Right cardiac atrium (tissue), 5 donors: ENCODE results near the gene TRIM65. TPM values are rescaled to one million over a fixed set of nuclear protein-coding genes. Genes with fewer than 3 reads are reported as not detected.
"Not testable (repeated sequence)": the region's sequence is repeated elsewhere in the genome, so short reads cannot be mapped to it uniquely, and the experiment has no call there.

Experiments used
- ATAC-seq, 2 donors: fragments of 200-7000 bp; cut with Tn5 transposase; one replicate each; pipeline versions ENCODE4 v1.8.0 to v1.9.1; 2020; ENCODE audit warnings: moderate library complexity in 2 of 2, mild to moderate bottlenecking in 1 of 2
- DNase-seq, 3 donors: peaks; one replicate each; pipeline ENCODE4 v3.0.0-alpha.2; 2020
- H3K27ac ChIP-seq: one replicate; pipeline ENCODE4 v1.5.1; 2013; ENCODE audit warnings: mild to moderate bottlenecking, low read length, control low read depth, moderate library complexity
- H3K27me3 ChIP-seq: one replicate; pipeline ENCODE4 v1.6.1; 2013; ENCODE audit not compliant: control insufficient read depth, insufficient read depth
- H3K4me1 ChIP-seq: one replicate; pipeline ENCODE4 v1.6.1; 2013; ENCODE audit warnings: low read length; ENCODE audit not compliant: control insufficient read depth, insufficient read depth
- H3K4me3 ChIP-seq: one replicate; pipeline ENCODE4 v1.5.1; 2013; ENCODE audit warnings: low read length, control low read depth
- H3K9me3 ChIP-seq: one replicate; pipeline ENCODE4 v1.6.1; 2013; ENCODE audit warnings: low read length; ENCODE audit not compliant: control insufficient read depth
- WGBS: extraction: QIAGEN DNeasy Blood & Tissue Kit; methylation state at CpG from one replicate; pipeline ENCODE4 v1.1.7; 2013; 5-methylcytosine and 5-hydroxymethylcytosine counted together
- intact Hi-C, 4 donors: fragments of 100-400 bp; cut with DNase I; formaldehyde crosslinking; loops; one replicate each; pipeline versions ENCODE4 v1.11.0 to v1.14.0; 2022 to 2023
- polyA plus RNA-seq: library from polyadenylated mRNA; stranded (reverse); fragments of 200-250 nt; gene quantifications from one replicate; pipeline ENCODE4 v1.2.3, GENCODE V29; 2013
- total RNA-seq, 4 donors: library from RNA; stranded (reverse); fragmentation: NEBNext Ultra II Directional; extraction: Animal tissue kit (Norgen Biotek cat#: 25700); gene quantifications; one replicate each; pipeline ENCODE4 v1.2.1, GENCODE V29; 2021
- donor health status: healthy with polysubstance abuse.
- donor health status: DM: no; HTN: yes; CAD: no.
- donor health status: DM: no; HTN: no; CAD: no.
- donor health status: DM: no; HTN: yes; CAD: no; lungs with severe emphysema.
- donor health status: DM: yes; HTN: yes; CAD: no.

The TRIM65 gene
- total and polyA plus RNA-seq, 5 donors, result 5.7 to 10.7 (median 7.9) TPM

DNA sequence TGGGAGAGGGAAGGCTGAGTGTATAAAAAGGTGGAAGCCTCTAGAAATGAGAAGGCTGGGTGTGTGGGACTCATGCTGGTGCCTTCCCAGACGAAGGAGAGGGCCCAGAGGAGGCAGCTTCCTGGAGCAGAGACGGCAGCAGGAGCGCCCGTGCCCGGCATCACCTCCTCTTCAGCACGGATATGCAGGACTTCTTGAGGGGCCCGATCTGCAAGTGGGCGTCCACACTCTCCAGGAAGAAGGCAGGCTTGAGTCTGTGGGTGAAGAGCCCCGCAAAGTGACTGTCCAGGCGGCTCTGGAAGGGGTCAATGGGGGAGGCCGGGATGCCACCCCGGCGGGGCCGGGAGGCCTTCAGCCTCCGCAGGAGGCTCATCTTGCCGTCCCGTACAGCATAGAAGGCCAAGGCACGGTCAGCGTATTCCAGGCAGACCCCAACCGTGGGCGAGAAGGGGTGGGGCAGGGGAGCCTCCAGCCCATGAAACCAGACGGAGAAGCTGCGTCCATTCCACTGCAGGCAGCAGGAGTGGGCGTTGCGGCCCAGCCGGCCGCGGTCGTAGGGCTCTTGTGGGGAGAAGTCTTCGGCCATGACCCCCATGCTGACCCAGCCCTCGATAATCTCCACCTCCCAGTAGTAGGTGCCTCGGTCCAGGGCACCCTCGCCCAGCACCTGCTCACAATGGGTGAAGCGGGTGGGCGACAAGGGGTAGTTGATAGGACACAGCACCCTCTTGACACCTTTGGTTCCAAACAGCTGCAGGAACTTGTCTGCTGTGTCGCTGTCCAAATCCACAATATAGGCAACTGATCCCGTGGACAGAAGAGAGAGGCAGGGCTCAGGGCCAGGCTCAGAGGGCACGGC is 22.2 kb downstream of the TRIM65 start:
- H3K9me3 ChIP-seq, result no peaks in the 10 kb centered on the region
- intact Hi-C loops, result no loop called here
- DNase-seq (peak in 1 of 3 donors; percentile 66), ATAC-seq (no peak)
- no peaks in the 10 kb centered on the region for H3K27me3 ChIP-seq
- H3K27ac ChIP-seq, result no peak overlapping the region
- H3K4me3 ChIP-seq, result no peak overlapping the region
- WGBS, result 89% methylated on average over 38 of the region's 38 CpGs
- peaks cover 22% of the 10 kb centered on the region for H3K4me1 ChIP-seq

DNA sequence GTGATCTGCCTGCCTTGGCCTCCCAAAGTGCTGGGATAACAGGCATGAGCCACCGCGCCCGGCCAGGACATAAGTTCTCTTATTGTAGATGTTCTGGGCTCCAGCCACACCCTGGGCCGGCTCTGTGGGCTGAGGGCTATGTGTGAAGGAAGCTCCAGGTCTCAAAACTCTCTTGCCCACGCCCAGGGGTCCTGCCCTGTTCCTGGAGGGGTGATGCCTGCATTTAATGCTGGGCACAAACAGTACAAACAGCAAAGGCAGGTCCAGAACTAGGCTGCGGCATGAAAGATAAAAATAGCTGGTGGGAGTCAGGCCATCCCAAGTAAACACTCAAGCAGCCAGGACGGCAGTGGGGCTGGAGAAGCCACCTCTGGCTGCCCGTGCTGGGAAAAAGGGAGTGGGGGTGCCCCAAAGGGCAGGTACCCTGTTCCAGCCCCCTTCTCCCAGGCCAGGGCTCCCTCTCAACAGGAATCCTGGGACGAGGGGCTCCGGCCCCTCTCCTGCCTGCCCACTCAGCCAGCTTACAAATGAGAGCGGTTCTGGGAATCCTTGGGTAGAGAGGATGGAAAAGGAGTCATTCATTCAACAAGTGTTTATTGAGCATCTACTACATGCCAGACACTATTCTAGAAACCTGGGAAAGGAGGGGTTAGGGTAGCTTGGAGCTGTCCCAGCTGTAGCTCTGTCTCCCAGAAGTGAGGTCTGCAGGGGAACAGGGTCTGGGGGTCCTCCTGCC is 23.0 kb downstream of the TRIM65 start:
- H3K9me3 ChIP-seq, result no peaks in the 10 kb centered on the region
- ATAC-seq, result no peak
- no peak for DNase-seq
- intact Hi-C loops, result no loop called here
- H3K27me3 ChIP-seq, result no peaks in the 10 kb centered on the region
- no peak overlapping the region for H3K4me3 ChIP-seq
- 47% methylated on average over 11 of the region's 11 CpGs for WGBS
- H3K4me1 ChIP-seq, result peaks cover 22% of the 10 kb centered on the region
- peak overlapping the region; percentile 63 for H3K27ac ChIP-seq

DNA sequence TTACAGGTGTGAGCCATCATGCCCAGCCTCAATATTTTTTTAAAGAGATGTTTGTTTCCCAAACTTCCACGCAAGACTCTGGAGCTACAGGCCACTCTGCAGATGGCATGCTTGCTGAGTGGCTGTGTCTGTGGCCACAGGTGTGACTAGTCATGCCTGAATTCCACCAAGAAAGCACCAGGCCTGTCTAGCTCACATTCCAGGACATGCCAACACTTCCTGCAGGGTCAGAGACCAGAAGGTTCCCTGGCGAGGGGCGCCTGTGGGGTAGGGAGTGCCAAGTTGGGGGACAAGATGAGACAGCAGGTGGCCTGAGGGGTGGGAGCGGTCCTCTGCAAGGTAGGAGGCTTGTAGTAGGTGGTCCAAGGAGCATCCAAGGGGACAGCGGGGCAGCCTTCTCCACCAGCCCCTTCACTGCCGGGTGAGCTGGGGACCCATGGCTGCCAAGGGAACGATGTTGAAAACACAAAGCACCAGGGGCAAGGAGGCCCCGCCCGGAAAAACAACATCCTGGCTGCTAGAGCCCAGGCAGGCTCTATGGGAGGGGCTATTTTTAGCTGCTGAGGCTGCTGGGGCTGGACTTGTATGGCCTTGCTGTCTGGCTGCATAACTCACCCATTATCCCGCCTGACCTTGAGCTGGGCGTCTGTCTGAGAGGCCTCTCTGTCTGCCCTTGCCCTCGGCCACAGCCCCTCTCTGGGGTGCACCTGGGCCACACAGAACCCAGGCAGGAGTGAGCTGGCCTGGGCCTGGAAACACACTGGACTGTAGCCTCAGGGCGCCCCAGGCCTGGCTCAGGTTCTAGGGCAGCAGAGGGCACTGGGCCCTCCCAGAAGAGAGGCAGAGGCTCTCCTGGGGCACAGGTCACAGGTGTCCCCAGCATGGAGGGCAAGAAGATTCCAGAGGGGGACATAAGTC is 24.1 kb downstream of the TRIM65 start:
- H3K4me3 ChIP-seq, result no peak overlapping the region
- 25% methylated on average over 13 of the region's 13 CpGs for WGBS
- H3K4me1 ChIP-seq, result peaks cover 22% of the 10 kb centered on the region
- DNase-seq (peak; percentile 91 to 93 (median 91)), ATAC-seq (peak; percentile 63 to 76)
- no peaks in the 10 kb centered on the region for H3K9me3 ChIP-seq
- intact Hi-C loops, result no loop called here
- H3K27me3 ChIP-seq, result no peaks in the 10 kb centered on the region
- H3K27ac ChIP-seq, result peak overlapping the region; percentile 66

- H3K4me1 ChIP-seq, H3K27me3 ChIP-seq, DNase-seq, intact Hi-C loops, H3K9me3 ChIP-seq, ATAC-seq, H3K4me3 ChIP-seq: not testable (repeated sequence)
- H3K27ac ChIP-seq, result peak overlapping the region; percentile 77
- WGBS, result 53% methylated on average over 10 of the region's 10 CpGs
These were observed 26.5 kb downstream of the TRIM65 start for GRCh38 chr17:75870228-75870627.

GRCh38 chr17:75869282-75870141 is 27.2 kb downstream of the TRIM65 start:
- Histone ChIP-seq H3K4me3 (no peak overlapping the region), H3K27ac (peak overlapping the region; percentile 77), H3K27me3 (no peaks in the 10 kb centered on the region), H3K9me3 (no peaks in the 10 kb centered on the region), H3K4me1 (peaks cover 9% of the 10 kb centered on the region)
- ATAC-seq, result peak; percentile 66 to 74
- WGBS, result 37% methylated on average over 23 of the region's 23 CpGs
- intact Hi-C loops, result no loop called here
- DNase-seq, result peak; percentile 80 to 94 (median 90)

DNA sequence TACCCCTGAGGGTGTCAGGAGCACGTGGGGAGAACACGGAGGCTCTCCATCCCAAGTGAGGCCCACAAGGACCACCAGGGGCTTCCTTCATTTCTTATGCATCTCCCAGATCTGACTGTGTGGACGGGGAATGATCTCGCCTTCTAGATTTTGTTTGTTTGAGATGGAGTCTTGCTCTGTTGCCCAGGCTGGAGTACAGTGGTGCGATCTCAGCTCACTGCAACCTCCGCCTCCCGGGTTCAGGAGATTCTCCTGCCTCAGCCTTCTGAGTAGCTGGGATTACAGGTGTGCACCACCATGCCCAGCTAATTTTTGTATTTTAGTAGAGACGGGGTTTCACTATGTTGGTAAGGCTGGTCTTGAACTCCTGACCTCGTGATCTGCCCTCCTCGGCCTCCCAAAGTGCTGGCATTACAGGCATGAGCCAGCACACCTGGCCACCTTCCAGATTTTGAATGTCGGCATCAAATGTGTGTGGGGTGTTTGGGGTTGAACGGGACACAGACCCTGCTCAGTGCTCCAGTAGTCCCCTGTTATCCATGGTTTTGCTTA is 27.9 kb downstream of the TRIM65 start:
- Histone ChIP-seq H3K4me1 (peaks cover 13% of the 10 kb centered on the region), H3K27ac (peak overlapping the region; percentile 77)
- 82% methylated on average over 12 of the region's 12 CpGs for WGBS
- ATAC-seq, H3K9me3 ChIP-seq, DNase-seq, H3K27me3 ChIP-seq, H3K4me3 ChIP-seq, intact Hi-C loops: not testable (repeated sequence)

DNA sequence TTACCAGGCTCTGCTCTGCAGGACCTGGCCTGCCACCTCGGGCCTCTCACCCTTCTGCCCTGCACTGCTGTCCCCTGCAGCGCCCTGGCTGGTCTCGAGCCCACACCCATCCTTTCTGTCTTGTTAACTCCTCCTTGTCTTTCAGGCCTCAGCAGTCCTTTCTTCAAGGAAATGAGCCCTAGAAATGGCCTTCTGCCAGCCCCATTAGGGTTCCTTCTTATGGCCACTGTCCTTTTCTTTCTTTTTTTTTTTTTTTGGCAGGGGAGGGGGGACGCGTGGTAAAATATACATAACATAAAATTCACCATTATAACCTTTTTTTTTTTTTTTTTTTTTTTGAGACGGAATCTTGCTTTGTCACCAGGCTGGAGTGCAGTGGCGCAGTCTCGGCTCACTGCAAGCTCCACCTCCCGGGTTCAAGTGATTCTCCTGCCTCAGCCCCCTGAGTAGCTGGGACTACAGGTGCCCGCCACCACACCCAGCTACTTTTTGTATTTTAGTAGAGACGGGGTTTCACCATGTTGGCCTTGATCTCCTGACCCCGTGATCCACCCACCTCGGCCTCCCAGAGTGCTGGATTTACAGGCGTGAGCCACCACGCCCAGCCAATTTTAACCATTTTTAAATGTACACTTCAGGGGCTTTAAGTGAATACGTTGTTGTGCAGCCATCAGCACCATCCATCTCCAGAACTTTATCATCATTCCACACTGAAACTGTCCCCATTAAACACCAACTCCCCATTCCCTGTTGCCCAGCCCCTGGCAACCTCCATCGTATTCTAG is 31.2 kb downstream of the TRIM65 start:
- H3K4me1 ChIP-seq, DNase-seq, intact Hi-C loops, H3K4me3 ChIP-seq, H3K9me3 ChIP-seq, H3K27me3 ChIP-seq, H3K27ac ChIP-seq, ATAC-seq: not testable (repeated sequence)
- 76% methylated on average over 17 of the region's 17 CpGs for WGBS

DNA sequence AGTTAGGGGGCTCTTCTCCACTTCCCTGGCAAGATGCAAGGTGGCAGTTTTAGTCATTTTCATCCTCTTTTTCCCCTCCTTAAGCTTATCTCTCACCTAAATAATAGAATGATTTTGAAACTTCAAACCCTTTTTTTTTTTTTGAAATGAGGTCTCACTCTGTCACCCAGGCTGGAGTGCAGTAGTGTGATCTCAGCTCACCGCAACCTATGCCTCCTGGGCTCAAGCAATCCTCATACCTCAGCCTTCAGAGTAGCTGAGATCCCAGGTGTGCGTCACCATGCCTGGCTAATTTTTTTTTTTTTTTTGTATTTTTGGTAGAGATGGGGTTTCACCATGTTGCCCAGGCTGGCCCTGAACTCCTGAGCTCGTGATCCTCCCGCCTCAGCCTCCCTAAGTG is 31.9 kb downstream of the TRIM65 start:
- H3K4me3 ChIP-seq, DNase-seq, H3K9me3 ChIP-seq, H3K27ac ChIP-seq, ATAC-seq, H3K4me1 ChIP-seq, intact Hi-C loops, H3K27me3 ChIP-seq: not testable (repeated sequence)
- WGBS, result 76% methylated on average over 4 of the region's 4 CpGs

DNA sequence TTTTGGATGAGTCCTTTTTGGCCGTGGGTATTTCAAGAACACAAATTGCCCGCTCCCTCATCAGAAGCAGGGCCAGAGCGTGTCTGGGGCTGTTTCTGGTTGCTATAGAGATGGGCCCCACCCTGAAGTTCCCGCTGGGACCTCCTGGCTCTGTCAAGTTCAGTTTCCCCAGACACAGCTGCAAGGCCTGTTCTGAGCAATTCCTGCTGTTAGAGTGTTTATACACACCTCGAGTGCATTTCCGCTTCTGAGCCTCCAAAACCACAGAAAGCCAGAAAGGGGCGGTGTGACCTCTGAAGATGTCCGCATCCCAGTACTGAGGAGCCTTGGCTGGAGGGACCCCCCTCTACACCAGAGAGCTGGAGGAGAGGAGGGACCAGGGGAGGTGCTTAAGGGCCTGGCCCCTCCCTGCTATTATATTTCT is 32.3 kb downstream of the TRIM65 start:
- DNase-seq (peak; percentile 84 to 89 (median 85)), ATAC-seq (peak; percentile 87 to 92)
- peak overlapping the region; percentile 37 for H3K27ac ChIP-seq
- intact Hi-C loops, result no loop called here
- no peak overlapping the region for H3K4me3 ChIP-seq
- 12% methylated on average over 8 of the region's 8 CpGs for WGBS
- no peaks in the 10 kb centered on the region for H3K9me3 ChIP-seq
- H3K27me3 ChIP-seq, result no peaks in the 10 kb centered on the region
- H3K4me1 ChIP-seq, result peaks cover 4% of the 10 kb centered on the region
